Measurements from ENCODE around the gene DHX32.

DNA sequence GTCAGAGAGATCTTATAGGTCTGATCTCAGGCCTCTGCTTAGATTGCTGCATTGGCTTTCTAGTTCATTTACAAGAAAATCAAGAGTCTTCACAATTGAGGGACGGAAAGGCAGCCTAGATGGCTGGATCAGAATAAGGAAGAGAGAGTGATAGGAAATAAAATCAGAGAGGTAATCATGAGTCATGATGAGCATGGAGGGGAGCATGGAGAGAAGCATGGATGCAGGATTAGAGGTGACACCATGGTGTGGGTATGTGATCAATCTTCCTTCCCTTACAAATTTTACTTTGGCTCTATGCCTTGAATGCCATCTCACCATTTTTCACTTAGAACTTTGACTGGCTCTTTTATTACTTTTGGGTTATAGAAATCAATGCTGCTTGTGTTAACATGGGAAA lies 56.4 kb downstream of the DHX32 start:
- TF ChIP-seq, protein P1, sequence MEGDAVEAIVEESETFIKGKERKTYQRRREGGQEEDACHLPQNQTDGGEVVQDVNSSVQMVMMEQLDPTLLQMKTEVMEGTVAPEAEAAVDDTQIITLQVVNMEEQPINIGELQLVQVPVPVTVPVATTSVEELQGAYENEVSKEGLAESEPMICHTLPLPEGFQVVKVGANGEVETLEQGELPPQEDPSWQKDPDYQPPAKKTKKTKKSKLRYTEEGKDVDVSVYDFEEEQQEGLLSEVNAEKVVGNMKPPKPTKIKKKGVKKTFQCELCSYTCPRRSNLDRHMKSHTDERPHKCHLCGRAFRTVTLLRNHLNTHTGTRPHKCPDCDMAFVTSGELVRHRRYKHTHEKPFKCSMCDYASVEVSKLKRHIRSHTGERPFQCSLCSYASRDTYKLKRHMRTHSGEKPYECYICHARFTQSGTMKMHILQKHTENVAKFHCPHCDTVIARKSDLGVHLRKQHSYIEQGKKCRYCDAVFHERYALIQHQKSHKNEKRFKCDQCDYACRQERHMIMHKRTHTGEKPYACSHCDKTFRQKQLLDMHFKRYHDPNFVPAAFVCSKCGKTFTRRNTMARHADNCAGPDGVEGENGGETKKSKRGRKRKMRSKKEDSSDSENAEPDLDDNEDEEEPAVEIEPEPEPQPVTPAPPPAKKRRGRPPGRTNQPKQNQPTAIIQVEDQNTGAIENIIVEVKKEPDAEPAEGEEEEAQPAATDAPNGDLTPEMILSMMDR (IDR thresholded peaks at IDR 0.05): no peak
- TF ChIP-seq POLR2A (IDR thresholded peaks at IDR 0.05): no peak

Measured in uterus (tissue), 2 donors.